HG02884 (cell line): ENCODE results near the gene DPT.

Experiments used
- ATAC-seq: cut with Tn5 transposase; IDR thresholded peaks from one replicate; pipeline ENCODE4 v1.9.1; 2021; ENCODE audit warnings: mild to moderate bottlenecking, moderate library complexity; ENCODE audit not compliant: unreplicated experiment

DPT gene

GRCh38 chr1:168706391-168706992 lies 22.5 kb downstream of the DPT start:
- ATAC-seq: no peak

DNA sequence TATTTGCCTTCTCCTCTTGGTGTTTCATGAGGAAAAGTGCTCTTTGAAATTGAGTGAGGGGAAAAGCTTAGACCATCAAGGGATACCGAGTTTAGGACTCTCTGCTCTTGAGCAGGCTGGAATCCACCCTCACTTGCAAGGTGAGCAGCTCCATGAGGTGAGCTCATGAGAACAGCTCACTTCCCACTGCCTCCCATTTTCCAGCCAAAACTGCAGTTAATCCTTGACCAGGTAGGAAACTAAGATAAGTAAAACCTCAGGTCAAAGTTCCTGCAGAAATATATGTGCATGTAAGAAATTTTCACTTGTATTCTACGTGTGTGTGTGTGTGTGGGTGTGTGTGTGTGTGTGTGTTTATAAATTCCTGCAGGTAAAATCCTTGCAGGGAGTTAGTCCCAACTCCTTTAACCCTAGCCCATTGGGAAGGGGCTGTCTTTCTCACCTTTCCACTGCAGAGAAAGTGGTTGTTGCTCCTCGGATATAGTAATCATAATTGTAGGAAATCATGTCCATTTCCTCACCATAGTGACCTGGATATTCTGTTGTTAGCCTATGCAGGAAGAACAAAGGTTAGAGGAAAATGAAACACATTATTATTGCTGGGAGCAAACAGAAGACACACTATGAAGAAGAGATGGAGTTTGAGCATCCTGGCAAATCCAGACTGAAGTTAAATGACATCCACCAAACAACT lies 28.3 kb downstream of the DPT start:
- no peak for ATAC-seq

DNA sequence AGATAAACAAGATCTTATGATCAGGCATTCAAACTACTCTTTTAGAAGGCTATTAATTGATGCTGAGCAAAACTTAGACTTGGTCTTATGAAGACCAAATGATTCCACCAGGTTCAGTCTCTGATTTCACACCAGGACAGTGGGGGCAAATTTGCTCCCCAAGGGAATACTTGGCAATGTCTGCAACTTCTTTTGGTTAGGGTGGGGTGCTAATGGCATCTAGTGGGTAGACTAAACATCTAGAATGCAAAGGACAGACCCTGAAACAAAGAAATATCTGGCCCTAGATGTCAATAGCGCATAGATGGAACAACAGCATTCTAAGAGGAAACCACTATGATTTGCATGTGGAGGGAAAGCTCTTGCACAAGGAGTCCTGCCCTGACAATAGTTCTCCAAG lies 30.6 kb downstream of the DPT start:
- no peak for ATAC-seq

DNA sequence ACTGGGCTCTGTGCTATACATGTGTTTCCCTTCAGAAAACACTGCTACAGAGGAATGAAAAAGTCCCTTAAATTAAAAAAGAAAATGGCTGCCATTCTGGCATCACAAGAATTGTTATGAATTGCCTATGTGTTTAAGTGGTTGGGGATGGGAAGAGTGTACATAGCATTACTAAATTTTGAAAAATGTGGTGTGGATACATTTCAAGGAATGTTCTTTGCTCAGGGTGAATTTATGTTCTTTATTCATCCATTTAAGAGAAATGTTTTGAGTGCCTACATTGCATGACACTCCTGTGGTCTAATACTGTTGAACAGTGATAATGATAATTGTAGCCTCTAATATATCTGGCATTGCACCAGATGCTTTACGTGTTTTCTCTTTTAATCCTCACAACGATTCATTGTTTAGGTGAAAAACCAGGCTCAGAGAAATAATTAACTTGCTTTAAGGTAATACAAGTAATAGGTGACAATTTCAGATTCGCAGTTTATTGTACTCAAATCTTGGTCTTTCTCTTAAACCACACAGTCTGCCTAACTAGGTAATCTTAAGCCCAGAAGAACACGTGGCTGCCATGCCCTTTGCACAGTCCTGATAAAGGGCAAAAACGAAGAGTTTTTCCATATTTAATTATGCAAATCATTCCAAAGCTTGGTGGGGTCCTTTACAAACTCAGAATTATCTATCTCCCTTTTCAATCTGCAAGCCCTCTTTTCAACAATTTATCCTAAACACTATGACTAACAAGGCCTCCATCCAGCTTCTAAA lies 31.5 kb downstream of the DPT start:
- no peak for ATAC-seq

DNA sequence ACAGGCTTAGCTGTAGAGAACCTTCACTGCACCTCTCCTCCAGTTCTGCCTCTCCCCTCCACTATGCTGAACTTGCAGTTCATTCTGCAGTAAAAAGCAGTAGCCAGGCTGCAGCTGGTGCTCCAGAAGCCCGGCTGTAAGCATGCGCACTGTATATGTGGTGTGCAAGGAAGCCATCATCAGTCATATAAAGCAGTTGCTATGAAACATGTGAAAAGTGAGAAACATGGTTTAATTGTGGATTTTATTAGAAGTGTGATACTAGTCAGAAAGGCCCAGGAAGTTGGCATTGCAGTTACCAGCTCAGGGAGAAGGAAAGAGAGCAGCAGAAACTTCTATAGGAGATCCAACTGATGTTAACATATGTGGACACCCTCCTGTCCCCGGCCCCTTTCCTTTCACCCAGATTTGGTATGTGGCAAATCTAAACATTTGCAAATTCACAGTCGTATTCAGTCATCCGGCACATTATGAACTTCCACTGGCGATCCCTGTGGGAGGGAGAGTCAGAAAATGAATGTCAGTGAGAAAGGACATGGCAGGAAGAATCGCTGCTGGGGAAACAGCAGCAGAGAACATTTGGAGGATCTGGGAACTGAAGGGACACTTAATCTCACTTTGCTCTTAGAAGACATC lies 32.8 kb downstream of the DPT start:
- ATAC-seq: no peak

DNA sequence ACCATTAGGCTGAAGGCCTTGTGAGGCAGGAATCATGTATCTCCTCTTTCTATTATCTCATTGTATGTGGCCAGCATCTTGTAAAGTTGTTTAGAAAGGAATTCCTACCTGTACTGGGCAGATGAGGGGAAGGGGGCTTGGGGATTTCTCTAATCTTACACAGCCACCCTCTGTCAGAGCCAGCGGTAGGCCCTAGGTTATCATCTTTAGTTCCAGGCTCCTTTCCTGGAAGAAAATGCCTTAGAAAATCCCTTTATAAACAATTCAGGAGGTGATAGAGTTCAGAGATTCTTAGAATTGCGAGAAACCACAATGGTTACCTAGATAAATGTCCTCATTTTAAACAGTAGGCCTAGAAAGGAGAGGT lies 35.2 kb downstream of the DPT start:
- no peak for ATAC-seq

- no peak for ATAC-seq
Measured at GRCh38 chr1:168693197-168693871, 35.7 kb downstream of the DPT start.

GRCh38 chr1:168692472-168692871 lies 36.5 kb downstream of the DPT start:
- ATAC-seq: no peak

- no peak for ATAC-seq
Measured at GRCh38 chr1:168691541-168691940, 37.5 kb downstream of the DPT start.

GRCh38 chr1:168689726-168690602 lies 39.0 kb downstream of the DPT start:
- ATAC-seq: no peak

DNA sequence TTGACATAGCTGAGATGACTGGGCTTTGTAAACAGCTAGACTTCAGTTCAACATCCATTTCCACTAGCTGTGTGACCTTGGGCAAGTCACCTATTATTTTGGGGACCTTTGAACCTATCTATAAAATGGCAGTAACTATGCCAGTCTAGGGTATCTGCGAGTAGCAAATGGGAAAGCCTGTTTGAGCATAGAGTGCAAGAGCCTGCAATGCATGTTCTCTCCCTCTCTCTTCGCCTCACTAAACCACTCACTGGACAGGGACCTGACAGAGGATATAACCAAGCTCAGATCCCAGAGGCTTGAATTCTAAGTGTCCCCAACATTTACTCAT lies 39.7 kb downstream of the DPT start:
- no peak for ATAC-seq

GRCh38 chr1:168688644-168689326 lies 40.2 kb downstream of the DPT start:
- ATAC-seq: no peak

- no peak for ATAC-seq
Measured at GRCh38 chr1:168687816-168688215, 41.2 kb downstream of the DPT start.

DNA sequence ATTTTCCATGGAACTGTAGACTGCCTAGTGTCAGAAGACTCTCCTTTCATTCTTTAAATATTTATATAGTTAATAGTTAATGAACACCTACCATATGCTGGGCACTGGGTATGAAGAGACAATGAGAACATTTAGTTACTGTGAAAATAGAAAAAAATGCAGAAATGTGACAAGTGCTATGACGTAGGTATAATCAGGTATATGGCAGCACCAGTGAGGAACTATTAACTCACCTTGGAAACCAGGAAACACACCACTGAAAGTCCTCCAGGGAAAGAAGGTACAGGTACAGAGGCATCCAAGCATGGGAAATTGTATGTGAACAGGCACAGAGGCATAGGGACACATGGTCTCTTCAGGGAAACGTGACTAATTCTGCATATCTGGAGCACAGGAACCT lies 42.3 kb downstream of the DPT start:
- no peak for ATAC-seq

DNA sequence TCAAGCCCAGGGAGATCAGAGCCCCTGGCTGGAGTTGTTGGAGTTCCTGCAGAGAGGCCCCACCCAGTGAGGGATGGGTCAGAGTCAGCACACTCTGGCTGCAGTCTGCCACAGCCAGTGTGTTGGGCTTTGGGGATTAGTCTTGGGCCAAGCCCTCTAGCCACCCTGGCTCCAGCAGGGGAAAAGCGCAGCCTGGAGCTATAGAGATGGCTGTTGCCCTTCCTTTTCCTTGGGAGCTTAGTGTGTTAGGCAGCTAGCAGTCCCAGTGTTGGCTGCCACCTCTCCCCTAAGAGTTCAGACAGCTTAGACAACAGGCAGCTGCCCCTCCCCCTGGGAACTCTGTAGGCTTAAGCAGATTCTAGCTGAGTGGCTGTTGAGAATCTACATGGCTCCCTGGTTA lies 45.1 kb downstream of the DPT start:
- no peak for ATAC-seq

DNA sequence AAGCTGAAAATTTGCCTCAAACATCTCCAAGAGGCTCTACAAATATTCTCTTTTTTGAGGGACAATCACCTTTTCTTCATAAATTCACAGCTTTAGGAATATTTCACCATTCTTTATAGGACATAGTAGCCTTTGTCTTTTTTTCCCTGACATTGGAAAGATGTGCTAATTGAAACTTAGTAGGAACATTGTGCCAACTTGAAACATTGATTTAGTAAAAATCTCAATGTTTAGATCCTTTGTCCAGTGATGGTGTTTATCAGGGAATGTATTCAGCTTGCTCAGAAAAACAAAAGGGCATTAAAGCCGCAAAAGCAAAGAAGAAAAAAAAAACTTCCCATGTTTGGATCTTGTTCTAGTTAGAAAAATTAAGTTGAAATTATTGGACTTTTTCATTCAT lies 52.1 kb downstream of the DPT start:
- no peak for ATAC-seq

DNA sequence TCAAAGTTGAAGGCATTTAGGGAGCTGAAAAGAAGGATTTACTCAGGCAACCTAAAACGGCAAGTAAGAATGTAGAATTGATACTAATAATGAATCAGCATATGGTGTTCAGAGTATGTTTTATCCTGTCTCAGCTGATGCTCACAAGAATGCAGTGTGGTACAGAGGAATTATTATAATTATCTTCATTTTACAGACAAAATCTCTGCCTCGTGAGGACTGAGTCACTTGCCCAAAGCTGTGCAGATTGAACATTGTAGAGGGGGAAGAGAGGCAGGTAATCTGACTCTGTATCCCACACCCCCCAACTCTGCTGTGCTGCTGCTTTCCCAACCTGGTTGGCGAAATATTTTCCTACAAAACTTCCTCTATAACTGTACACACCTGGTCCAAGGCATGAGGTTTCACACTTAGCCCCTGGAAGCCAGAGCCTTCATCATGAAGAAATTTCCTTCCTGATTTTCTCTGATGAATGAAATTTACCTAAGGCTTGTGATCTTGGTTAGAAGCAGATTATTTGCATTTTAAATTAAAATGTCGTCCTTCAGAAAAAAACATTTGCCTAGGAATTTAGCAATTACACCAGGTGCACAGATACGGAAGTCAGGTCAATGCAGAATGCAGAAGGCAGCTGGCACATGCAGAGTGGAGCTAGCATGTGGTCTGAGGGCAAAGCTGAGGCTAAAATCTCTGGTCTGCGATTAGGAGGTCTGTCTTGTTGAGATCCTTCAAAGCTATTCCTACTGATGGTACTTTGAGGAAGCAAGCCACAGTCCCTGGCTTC lies 52.8 kb downstream of the DPT start:
- ATAC-seq: no peak

DNA sequence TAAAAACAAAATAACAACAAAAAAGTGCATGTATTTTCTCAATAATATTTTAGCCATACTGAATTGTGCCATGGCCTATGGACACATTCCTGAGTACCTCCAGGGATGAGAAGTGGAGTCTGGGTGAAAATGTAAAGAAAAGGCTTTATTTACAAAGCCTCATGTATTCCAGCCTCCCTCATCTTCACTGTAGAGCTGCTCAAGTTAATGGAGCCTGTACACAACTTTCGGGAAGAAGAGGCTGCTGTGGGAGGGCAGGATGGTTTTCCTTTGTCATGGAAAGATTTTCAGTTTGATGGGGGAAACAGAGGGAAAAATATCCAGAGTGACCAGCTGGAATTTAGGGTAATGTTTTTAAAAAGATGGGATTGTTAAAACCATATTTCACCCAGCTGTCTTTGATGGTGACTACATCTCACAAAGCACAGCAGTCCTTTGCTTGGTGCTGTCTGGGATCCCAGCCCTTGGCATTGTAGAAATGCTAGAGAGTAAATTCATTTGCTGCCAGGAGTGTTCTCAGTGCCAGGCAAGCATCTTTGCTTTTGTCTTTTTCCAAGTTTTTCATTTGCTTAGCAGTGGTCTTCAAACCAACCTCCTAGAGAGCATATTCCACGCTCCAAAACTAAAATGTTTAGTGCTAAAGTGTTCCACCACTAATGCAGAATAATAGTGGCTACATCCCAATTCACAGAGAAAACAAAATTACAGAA lies 54.9 kb downstream of the DPT start:
- ATAC-seq: no peak
